Uterus (tissue), 4 donors: ENCODE results near the gene ATP6V1A. TPM values are rescaled to one million over a fixed set of nuclear protein-coding genes. Genes with fewer than 3 reads are reported as not detected.

Experiments used
- DNase-seq, 2 donors: peaks; one replicate each; pipeline ENCODE4 v3.0.0-alpha.2; 2019 to 2020
- H3K27ac ChIP-seq, 2 donors: fragments of 200-600 bp; sonication (generic); 1 replicate in 1 of 2; 2 replicates in 1 of 2; pipeline ENCODE4 v1.5.1; 2016 to 2018
- H3K27me3 ChIP-seq, 2 donors: fragments of 200-600 bp; sonication (generic); one replicate each; pipeline ENCODE4 v1.5.1; 2018 to 2019; ENCODE audit warnings: control low read depth in 1 of 2
- H3K36me3 ChIP-seq, 2 donors: fragments of 200-600 bp; sonication (generic); one replicate each; pipeline ENCODE4 v1.5.1; 2019; ENCODE audit warnings: control low read depth in 1 of 2
- H3K4me1 ChIP-seq, 2 donors: fragments of 200-600 bp; sonication (generic); one replicate each; pipeline ENCODE4 v1.5.1; 2018 to 2019; ENCODE audit warnings: control low read depth in 1 of 2
- H3K4me3 ChIP-seq, 2 donors: fragments of 200-600 bp; sonication (generic); 1 replicate in 1 of 2; 2 replicates in 1 of 2; pipeline ENCODE4 v1.5.1; 2018 to 2019; ENCODE audit warnings: mild to moderate bottlenecking in 1 of 2
- H3K9me3 ChIP-seq, 2 donors: fragments of 200-600 bp; sonication (generic); one replicate each; pipeline ENCODE4 v1.5.1; 2019; ENCODE audit warnings: control low read depth in 1 of 2
- POLR2A ChIP-seq, 2 donors: fragments of 450-650 bp; IDR thresholded peaks; one replicate each; pipeline ENCODE4 v1.6.1; 2016; ENCODE audit warnings: antibody characterized with exemption in 2 of 2, mild to moderate bottlenecking in 1 of 2, moderate library complexity in 1 of 2
- intact Hi-C: fragments of 100-400 bp; cut with DNase I; formaldehyde crosslinking; loops from one replicate; pipeline ENCODE4 v1.15.1; 2023; ENCODE audit warnings: low total_unique reads
- total RNA-seq, 4 donors: library from RNA; depleted of rRNA in 3 of 4; stranded (reverse); fragments of >200 nt in 3 of 4; gene quantifications; one replicate each; pipeline versions ENCODE4 v1.1.0 to v1.2.4, GENCODE V29; 2014 to 2023
- TF ChIP-seq, protein P1 (sequence below), 4 experiments: fragments of 200-600 bp in 2 of 4; fragments of 450-650 bp in 2 of 4; sonication (generic) in 2 of 4; IDR thresholded peaks; one replicate each; pipeline ENCODE4 v1.5.1; 2016 to 2019; ENCODE audit warnings: antibody characterized with exemption in 4 of 4, mild to moderate bottlenecking in 2 of 4, moderate library complexity in 1 of 4
- donor health status: DM: yes; HTN: yes; CAD: no.

Gene ATP6V1A
- total RNA-seq, 4 donors from 2014 or later: 11.5 to 81.8 (median 39.7) TPM

DNA sequence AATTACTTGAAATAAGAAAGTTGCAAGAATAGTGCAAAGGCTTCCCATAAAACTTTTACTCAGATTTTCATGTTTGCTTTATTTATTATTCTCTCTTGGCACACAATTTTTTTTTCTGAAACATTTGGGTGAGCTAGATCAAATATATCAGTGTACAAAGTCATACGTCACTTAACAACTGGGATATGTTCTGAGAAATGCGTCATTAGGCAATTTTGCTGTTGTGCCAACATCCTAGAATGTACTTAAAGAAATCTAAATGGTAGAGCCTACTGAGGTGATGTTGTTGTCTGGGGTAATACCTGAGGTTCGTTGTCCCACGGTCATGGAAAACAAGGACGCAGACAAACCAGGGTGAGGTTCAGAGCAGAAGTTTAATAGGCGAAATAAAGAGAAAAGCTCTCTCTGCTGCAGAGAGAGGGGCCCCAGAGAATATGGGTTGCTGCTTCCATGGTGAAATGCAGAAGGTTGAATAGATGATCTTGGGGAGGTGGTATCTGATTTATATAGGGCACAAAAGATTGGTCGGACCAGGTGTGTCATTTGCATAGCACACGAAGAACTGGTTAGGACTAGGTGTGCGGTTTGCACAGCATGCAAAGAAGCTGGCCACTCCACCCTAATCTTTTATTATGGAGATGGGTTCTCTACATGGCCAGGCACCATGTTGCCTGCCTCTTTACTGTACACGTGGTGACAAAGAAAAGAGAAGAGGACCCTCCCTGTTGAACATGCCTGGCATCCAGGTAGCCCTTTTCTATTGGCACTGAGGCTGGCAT, 82.9 kb downstream of the ATP6V1A start:
- intact Hi-C loops: no loop called here
- no peaks in the 10 kb centered on the region for H3K27me3 ChIP-seq

DNA sequence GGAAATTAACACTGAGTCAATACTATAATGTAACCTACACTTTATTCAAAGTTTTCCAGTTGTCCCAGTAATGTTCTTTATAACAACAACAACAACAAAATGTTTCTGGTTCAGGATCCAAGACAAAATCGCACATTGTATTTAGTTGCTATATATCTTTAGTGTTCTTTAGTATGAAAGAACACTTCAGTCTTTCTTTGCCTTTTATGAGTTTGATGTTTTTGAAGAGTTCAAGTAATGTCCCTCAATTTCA, 84.2 kb downstream of the ATP6V1A start:
- no peak for DNase-seq
- Histone ChIP-seq H3K4me3 (no peak overlapping the region), H3K36me3 (no peaks in the 10 kb centered on the region), H3K4me1 (no peaks in the 10 kb centered on the region), H3K27me3 (no peaks in the 10 kb centered on the region), H3K9me3 (no peaks in the 10 kb centered on the region), H3K27ac (no peak overlapping the region)
- intact Hi-C loops: no loop called here
- no peak for TF ChIP-seq POLR2A (IDR thresholded peaks at IDR 0.05)
- TF ChIP-seq, protein P1, sequence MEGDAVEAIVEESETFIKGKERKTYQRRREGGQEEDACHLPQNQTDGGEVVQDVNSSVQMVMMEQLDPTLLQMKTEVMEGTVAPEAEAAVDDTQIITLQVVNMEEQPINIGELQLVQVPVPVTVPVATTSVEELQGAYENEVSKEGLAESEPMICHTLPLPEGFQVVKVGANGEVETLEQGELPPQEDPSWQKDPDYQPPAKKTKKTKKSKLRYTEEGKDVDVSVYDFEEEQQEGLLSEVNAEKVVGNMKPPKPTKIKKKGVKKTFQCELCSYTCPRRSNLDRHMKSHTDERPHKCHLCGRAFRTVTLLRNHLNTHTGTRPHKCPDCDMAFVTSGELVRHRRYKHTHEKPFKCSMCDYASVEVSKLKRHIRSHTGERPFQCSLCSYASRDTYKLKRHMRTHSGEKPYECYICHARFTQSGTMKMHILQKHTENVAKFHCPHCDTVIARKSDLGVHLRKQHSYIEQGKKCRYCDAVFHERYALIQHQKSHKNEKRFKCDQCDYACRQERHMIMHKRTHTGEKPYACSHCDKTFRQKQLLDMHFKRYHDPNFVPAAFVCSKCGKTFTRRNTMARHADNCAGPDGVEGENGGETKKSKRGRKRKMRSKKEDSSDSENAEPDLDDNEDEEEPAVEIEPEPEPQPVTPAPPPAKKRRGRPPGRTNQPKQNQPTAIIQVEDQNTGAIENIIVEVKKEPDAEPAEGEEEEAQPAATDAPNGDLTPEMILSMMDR (IDR thresholded peaks at IDR 0.05): no peak

More for the DNA sequence above, 82.9 kb downstream of the ATP6V1A start:
- H3K4me3 ChIP-seq: no peak overlapping the region
- H3K36me3 ChIP-seq: no peaks in the 10 kb centered on the region
- H3K27ac ChIP-seq: no peak overlapping the region
- DNase-seq: no peak
- H3K9me3 ChIP-seq: no peaks in the 10 kb centered on the region
- no peak for TF ChIP-seq POLR2A (IDR thresholded peaks at IDR 0.05)
- no peaks in the 10 kb centered on the region for H3K4me1 ChIP-seq

DNA sequence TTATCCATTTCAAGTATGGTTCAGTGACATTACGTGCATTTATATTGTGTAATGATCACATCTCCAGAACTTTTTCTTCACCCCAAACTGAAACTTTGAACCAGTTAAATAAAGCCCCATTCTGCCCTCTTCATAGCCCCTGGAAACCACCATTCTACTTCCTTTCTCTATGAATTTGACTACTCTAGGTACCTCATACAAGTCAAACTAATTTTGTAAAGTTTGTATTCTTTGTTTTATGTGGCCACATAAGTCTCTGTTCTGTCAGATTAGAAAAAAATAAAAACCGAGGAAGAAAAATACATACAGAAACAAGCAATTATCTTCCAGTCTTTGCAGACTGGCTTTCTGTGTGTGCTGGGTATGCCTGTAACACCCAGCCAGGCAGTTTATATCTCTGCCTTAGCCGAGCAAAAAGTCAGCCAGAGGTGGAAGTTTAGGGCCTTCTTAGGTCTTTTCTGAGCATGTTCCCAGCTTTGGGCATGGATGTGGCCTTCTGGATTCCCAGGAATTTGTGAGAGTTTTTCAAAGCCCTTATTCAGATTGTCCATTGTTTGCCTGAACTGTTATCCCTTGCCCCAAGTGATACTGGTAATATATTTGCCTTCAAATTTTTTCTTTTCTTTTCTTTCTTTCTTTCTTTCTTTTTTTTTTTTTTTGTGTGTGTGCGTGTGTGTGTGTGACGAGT, 85.8 kb downstream of the ATP6V1A start:
- Histone ChIP-seq H3K4me3 (no peak overlapping the region), H3K4me1 (no peaks in the 10 kb centered on the region), H3K36me3 (no peaks in the 10 kb centered on the region), H3K9me3 (no peaks in the 10 kb centered on the region), H3K27ac (no peak overlapping the region), H3K27me3 (no peaks in the 10 kb centered on the region)
- TF ChIP-seq, protein P1 (IDR thresholded peaks at IDR 0.05): no peak
- TF ChIP-seq POLR2A (IDR thresholded peaks at IDR 0.05): no peak
- no peak for DNase-seq
- intact Hi-C loops: no loop called here

DNA sequence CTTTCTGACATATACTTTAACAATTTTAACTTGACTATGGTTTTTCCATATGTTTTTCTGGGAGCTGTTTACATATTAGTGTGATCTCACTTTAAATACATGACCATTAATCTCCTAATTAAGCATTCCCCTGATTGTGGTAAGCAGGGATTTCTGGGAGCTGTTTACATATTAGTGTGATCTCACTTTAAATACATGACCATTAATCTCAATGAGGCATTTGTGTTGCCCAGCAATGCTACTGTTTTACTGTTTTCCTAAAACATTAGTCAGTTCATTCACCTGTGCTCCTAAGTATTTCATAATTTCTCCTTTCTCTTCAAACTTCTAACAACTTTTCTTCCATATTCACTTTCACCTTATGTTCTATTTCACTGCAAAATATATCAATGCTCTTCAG, 88.1 kb downstream of the ATP6V1A start:
- no peak for TF ChIP-seq POLR2A (IDR thresholded peaks at IDR 0.05)
- TF ChIP-seq, protein P1 (IDR thresholded peaks at IDR 0.05): no peak
- intact Hi-C loops: no loop called here
- Histone ChIP-seq H3K4me3 (no peak overlapping the region), H3K4me1 (no peaks in the 10 kb centered on the region), H3K36me3 (no peaks in the 10 kb centered on the region), H3K9me3 (no peaks in the 10 kb centered on the region), H3K27me3 (no peaks in the 10 kb centered on the region), H3K27ac (no peak overlapping the region)
- no peak for DNase-seq

DNA sequence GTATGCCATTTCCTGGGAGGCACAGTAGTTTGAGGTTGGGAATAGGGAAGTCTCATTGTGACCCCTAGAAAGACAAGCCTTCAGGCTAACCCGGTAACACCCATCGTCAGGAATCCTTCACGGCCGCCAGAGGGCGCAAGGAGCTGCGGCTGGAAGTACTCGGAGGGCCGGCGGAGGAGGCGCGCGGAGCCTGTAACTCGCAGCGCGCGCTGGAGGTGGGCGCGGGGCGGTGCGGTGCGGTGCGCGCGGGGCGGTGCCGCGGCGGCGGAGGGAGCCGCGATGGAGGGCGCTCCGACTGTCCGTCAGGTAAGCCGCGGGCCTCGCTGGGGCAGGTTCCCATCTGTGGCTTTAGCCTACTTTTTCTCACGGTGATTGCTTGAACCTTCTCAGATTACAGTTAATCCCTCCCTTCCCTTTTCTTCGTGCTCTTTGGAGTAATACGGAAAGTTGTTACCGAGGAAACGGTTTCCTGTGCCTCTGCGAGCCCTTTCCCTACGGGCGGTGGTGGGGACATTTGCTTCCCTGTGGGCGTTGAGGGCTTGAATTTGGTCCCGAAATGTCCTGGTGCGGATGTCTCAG, 91.9 kb downstream of the ATP6V1A start, which contains the start of gene GRAMD1C:
GRAMD1C (plus strand) TSS at position 158 of the 579 bp plus-strand sequence; CDS start at position 280, 122 bp downstream.
- peak within 1 kb of the TSS; percentile 57 to 61 for H3K27ac ChIP-seq
- H3K36me3 ChIP-seq: no peaks in the 10 kb centered on the region
- TF ChIP-seq POLR2A (IDR thresholded peaks at IDR 0.05): peak in 1 of 2 donors; percentile 31
- TF ChIP-seq, protein P1 (IDR thresholded peaks at IDR 0.05): peak; percentile 73 to 92 (median 87)
- intact Hi-C loops: no loop called here
- no peaks in the 10 kb centered on the region for H3K9me3 ChIP-seq
- H3K4me3 ChIP-seq: peak within 1 kb of the TSS; percentile 39 to 50
- H3K4me1 ChIP-seq: no peaks in the 10 kb centered on the region
- DNase-seq: peak; percentile 81 to 83
- H3K27me3 ChIP-seq: no peaks in the 10 kb centered on the region
